Spleen (tissue), 11 donors: Measurements from ENCODE around the gene CSPG5. TPM values are rescaled to one million over a fixed set of nuclear protein-coding genes. Genes with fewer than 3 reads are reported as not detected.

Experiments
- DNase-seq: peaks from one replicate; pipeline ENCODE4 v3.0.0-alpha.2; 2020
- H3K27ac ChIP-seq, 8 donors: fragments of 200-600 bp; sonication (generic) in 7 of 8; 1 replicate in 4 of 8; 2 replicates in 4 of 8; pipeline versions ENCODE4 v1.5.0 to v1.8.0; 2016 to 2021; ENCODE audit warnings: inconsistent platforms in 4 of 8, mild to moderate bottlenecking in 4 of 8, moderate library complexity in 1 of 8
- H3K27me3 ChIP-seq, 7 donors: fragments of 200-600 bp; sonication (generic) in 6 of 7; replicated peaks in 1 of 7; 1 replicate in 4 of 7; 2 replicates in 3 of 7; pipeline versions ENCODE4 v1.5.0 to v1.8.0; 2016 to 2021; ENCODE audit warnings: inconsistent platforms in 3 of 7, mild to moderate bottlenecking in 1 of 7
- H3K36me3 ChIP-seq, 6 donors: fragments of 200-600 bp; sonication (generic) in 5 of 6; 1 replicate in 4 of 6; 2 replicates in 2 of 6; pipeline versions ENCODE4 v1.5.0 to v1.8.0; 2016 to 2021; ENCODE audit warnings: inconsistent platforms in 2 of 6
- H3K4me1 ChIP-seq, 6 donors: fragments of 200-600 bp; sonication (generic) in 5 of 6; 1 replicate in 3 of 6; 2 replicates in 3 of 6; pipeline versions ENCODE4 v1.5.0 to v1.8.0; 2016 to 2021; ENCODE audit warnings: inconsistent platforms in 3 of 6
- H3K4me3 ChIP-seq, 8 donors: fragments of 200-600 bp; sonication (generic) in 7 of 8; 1 replicate in 4 of 8; 2 replicates in 4 of 8; pipeline versions ENCODE4 v1.5.0 to v1.8.0; 2016 to 2021; ENCODE audit warnings: inconsistent platforms in 4 of 8, mild to moderate bottlenecking in 4 of 8, moderate library complexity in 2 of 8
- H3K9me3 ChIP-seq, 8 donors: fragments of 200-600 bp; sonication (generic) in 7 of 8; 1 replicate in 4 of 8; 2 replicates in 4 of 8; pipeline versions ENCODE4 v1.5.0 to v1.8.0; 2016 to 2021; ENCODE audit warnings: inconsistent platforms in 4 of 8
- CTCF ChIP-seq, 11 experiments: fragments of 200-600 bp in 7 of 11; fragments of 450-650 bp in 4 of 11; sonication (generic) in 4 of 11; IDR thresholded peaks in 8 of 11; conservative IDR thresholded peaks in 3 of 11; 1 replicate in 7 of 11; 2 replicates in 4 of 11; pipeline versions ENCODE4 v1.4.0 to v1.8.0; 2016 to 2021; ENCODE audit warnings: antibody characterized with exemption in 11 of 11, inconsistent platforms in 4 of 11, mild to moderate bottlenecking in 1 of 11
- POLR2A ChIP-seq, 3 donors: fragments of 450-650 bp; IDR thresholded peaks; one replicate each; pipeline ENCODE4 v1.5.1; 2017; ENCODE audit warnings: antibody characterized with exemption in 3 of 3, mild to moderate bottlenecking in 1 of 3
- POLR2AphosphoS5 ChIP-seq, 3 donors: sonication (generic); formaldehyde crosslinking; IDR thresholded peaks; one replicate each; pipeline ENCODE4 v1.5.1; 2017; ENCODE audit warnings: antibody characterized with exemption in 3 of 3
- WGBS, 5 donors: extraction: QIAGEN DNeasy Blood & Tissue Kit in 3 of 5; methylation state at CpG; one replicate each; pipeline versions ENCODE4 v1.1.5 to v1.1.7; 2013 to 2018; 5-methylcytosine and 5-hydroxymethylcytosine counted together
- intact Hi-C: fragments of 100-400 bp; cut with DNase I; formaldehyde crosslinking; loops from one replicate; pipeline ENCODE4 v1.15.0; 2023; ENCODE audit warnings: low total_unique reads
- polyA plus RNA-seq, 3 donors: library from polyadenylated mRNA; stranded (reverse); fragments of 200-250 nt; gene quantifications; one replicate each; pipeline ENCODE4 v1.2.1, GENCODE V29; 2013
- small RNA-seq, 4 donors: library from RNA; depleted of rRNA; stranded (forward); fragments of <200 nt; gene quantifications; one replicate each; pipeline ENCODE3, GENCODE V24; 2016
- total RNA-seq, 7 donors: library from RNA; depleted of rRNA in 3 of 7; stranded (reverse); fragments of >200 nt in 3 of 7; fragmentation: NEBNext Ultra II Directional in 4 of 7; extraction: Animal tissue kit (Norgen Biotek cat#: 25700) in 4 of 7; gene quantifications; one replicate each; pipeline versions ENCODE4 v1.1.0 to v1.2.1, GENCODE V29; 2016 to 2021
- donor health status: healthy with polysubstance abuse.
- donor health status: DM: no; HTN: no; CAD: no; lungs with moderate emphysema.
- donor health status: DM: no; HTN: no; CAD: no.
- donor health status: Bipolar disorder and iron deficiency.
- donor health status: healthy.
- donor health status: DM: no; HTN: no; CAD: no.
- donor health status: DM: yes; HTN: yes; CAD: no.

Gene CSPG5
- total and polyA plus RNA-seq, 10 donors = 0.09 to 0.34 (median 0.19) TPM; not detected in 4

DNA sequence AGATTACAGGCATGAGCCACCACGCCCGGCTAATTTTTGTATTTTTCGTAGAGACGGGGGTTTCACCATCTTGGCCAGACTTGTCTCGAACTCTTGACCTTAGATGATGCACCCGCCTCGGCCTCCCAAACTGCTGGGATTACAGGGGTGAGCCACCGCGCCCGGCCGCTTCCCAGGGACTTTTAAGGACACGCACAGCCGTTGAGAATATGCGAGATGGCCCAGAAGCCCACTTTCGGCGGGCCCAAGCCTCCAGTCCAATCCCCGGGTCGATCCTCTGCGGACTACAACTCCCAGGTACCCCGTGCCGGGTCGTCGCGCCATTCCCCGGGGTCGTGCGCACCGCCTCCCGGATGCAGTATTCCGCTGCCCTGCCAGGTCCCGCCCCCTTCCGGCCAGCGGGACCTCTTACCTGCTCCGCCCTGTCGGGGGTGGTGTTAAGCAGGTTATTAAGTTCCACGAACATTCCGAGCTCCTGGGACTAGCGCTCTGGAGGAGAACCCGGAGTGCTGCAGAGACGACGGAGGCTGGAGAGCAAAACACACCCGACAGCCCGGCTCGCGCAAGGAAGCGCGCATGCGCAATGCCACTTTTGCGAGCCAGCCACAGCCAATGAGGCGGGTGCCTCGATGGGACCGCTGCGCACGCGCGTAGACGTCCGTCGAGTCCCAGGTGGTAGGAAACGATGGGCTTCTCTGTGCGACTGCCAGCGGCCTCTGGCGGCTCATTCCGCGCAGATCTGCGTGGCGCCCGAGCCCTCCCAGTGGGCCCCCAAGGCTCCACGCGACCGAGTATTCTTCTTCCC lies 65.3 kb downstream of the CSPG5 start, which contains the start of gene ELP6:
ELP6 (minus strand) TSS at position 588 of the 805 bp plus-strand sequence; CDS start at position 466, 122 bp downstream.
- TF ChIP-seq POLR2A (IDR thresholded peaks at IDR 0.05) (peak in 2 of 3 donors; percentile 18 to 74), CTCF (IDR thresholded peaks at IDR 0.05 in 8 of 11, conservative IDR thresholded peaks at IDR 0.05 in 3 of 11) (peak; percentile 47 to 76 (median 65)), POLR2AphosphoS5 (IDR thresholded peaks at IDR 0.05) (peak; percentile 96 to 97 (median 96))
- H3K4me3 ChIP-seq = peak within 1 kb of the TSS; percentile 56 to 80 (median 70)
- no peaks in the 10 kb centered on the region for H3K27me3 ChIP-seq
- intact Hi-C loops = no loop called here
- DNase-seq = peak; percentile 98
- H3K36me3 ChIP-seq = peaks cover 0 to 28% (median 17%) of the 10 kb centered on the region in 6 donors
- peaks cover 5 to 29% (median 18%) of the 10 kb centered on the region in 6 donors for H3K4me1 ChIP-seq
- no peaks in the 10 kb centered on the region for H3K9me3 ChIP-seq
- H3K27ac ChIP-seq = peak within 1 kb of the TSS; percentile 95 to 97 (median 97)
- 0 to 1% (median 0%) methylated on average over 35 to 71 of the region's 71 CpGs for WGBS, 5 donors

- H3K27me3 ChIP-seq = no peaks in the 10 kb centered on the region
- no peak for TF ChIP-seq POLR2A (IDR thresholded peaks at IDR 0.05)
- TF ChIP-seq POLR2AphosphoS5 (IDR thresholded peaks at IDR 0.05) = no peak
- intact Hi-C loops = no loop called here
- peaks cover 0 to 36% (median 21%) of the 10 kb centered on the region in 6 donors for H3K36me3 ChIP-seq
- peak; percentile 87 for DNase-seq
- peaks cover 5 to 29% (median 18%) of the 10 kb centered on the region in 6 donors for H3K4me1 ChIP-seq
- no peaks in the 10 kb centered on the region for H3K9me3 ChIP-seq
- 18 to 22% (median 19%) methylated on average over 36 of the region's 36 CpGs for WGBS, 5 donors
- peak overlapping the region; percentile 95 to 97 (median 97) for H3K27ac ChIP-seq
- peak overlapping the region; percentile 56 to 80 (median 70) for H3K4me3 ChIP-seq
Observed at GRCh38 chr3:47512416-47513124, 66.1 kb downstream of the CSPG5 start.

Small RNA genes lying within 50 kb of the gene (small RNA-seq; reads per million reads assigned to genes)
- gene RN7SL870P = 0 reads per million in 4 donors

Other genes starting within 250 kb of the CSPG5 start
- gene PTPN23, start 197.8 kb downstream of the CSPG5 start, total RNA-seq = 100 to 1,000 TPM in 1 of 7 donors, 10 to 100 TPM in 6; 27.8 to 195 (median 49.8) TPM
- 10 to 100 TPM in 1 of 3 donors, 1 to 10 TPM in 2; 5.0 to 19.1 (median 8.0) TPM for gene PTPN23, start 197.8 kb downstream of the CSPG5 start, polyA plus RNA-seq
- 100 to 1,000 TPM in 3 of 7 donors, 10 to 100 TPM in 4; 70.9 to 116 (median 97.8) TPM for gene SCAP, start 102.9 kb downstream of the CSPG5 start, total RNA-seq
- gene SCAP, start 102.9 kb downstream of the CSPG5 start, polyA plus RNA-seq = 10 to 100 TPM; 17.8 to 45.1 (median 29.4) TPM
- gene ELP6, start 65.2 kb downstream of the CSPG5 start, total RNA-seq = 10 to 100 TPM; 16.6 to 31.9 (median 24.2) TPM
- 10 to 100 TPM; 24.8 to 35.6 (median 30.4) TPM for gene ELP6, start 65.2 kb downstream of the CSPG5 start, polyA plus RNA-seq
- 10 to 100 TPM; 40.4 to 82.9 (median 66.4) TPM for gene SMARCC1, start 203.0 kb upstream of the CSPG5 start, total RNA-seq
- gene SMARCC1, start 203.0 kb upstream of the CSPG5 start, polyA plus RNA-seq = 10 to 100 TPM; 10.5 to 14.9 (median 11.7) TPM
- 10 to 100 TPM; 50.5 to 73.5 (median 65.8) TPM for gene DHX30, start 224.3 kb upstream of the CSPG5 start, total RNA-seq
- 10 to 100 TPM; 31.9 to 52.5 (median 44.4) TPM for gene DHX30, start 224.3 kb upstream of the CSPG5 start, polyA plus RNA-seq